RPMI7951 (cell line): Measurements from ENCODE around the gene GMDS. TPM values are rescaled to one million over a fixed set of nuclear protein-coding genes. Genes with fewer than 3 reads are reported as not detected.

Experiments
- DNase-seq: peaks from one replicate; pipeline ENCODE4 v3.0.0-alpha.2; 2012; ENCODE audit warnings: low read depth
- total RNA-seq: library from RNA; depleted of rRNA; stranded (reverse); fragments of >200 nt; shearing (Covaris generic); gene quantifications from 2 replicates; pipeline ENCODE4 v1.2.3, GENCODE V29; 2014

GMDS gene
- total RNA-seq, 1 experiment from 2014 or later: 7.4 TPM

DNA sequence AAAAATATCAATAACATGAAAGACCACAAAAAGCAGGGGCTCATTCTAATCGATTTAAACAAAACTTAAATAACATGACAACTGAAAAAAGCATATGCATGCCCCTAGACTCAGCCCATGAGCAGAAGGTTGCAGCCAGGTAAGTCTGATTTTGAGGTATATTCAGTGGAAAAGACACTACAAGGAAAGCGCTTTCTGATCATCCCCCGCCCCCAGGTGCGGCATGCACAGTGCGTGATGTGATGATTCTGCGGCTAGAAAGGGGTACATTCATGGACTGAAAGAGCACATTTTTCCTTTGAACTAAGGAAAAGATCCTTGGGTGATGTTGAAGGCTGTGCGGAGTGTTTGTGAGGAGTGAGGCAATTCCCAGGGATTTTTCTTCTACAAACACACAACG is 652.6 kb downstream of the GMDS start:
- no peak for DNase-seq

- DNase-seq: no peak
Measured at GRCh38 chr6:1591926-1592325, 653.5 kb downstream of the GMDS start.

DNA sequence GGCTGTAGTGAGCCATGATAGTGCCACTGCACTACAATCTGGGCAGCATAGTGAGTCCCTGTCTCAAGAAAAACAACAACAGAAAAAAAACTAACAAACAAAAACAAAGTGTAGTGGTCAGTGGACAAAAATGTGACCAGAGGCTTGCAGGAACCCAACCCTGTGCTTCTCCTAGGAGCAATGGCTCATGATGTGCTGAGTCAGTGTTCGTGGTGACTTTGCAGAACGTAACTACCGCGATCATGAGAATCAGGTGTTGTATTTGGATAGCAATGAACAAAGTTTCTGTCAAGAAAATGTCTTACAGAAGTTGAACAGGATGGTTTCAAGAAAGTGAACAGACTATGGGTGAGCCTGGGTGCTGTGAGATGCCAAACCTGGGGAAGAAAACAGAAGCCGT is 654.2 kb downstream of the GMDS start:
- no peak for DNase-seq

DNA sequence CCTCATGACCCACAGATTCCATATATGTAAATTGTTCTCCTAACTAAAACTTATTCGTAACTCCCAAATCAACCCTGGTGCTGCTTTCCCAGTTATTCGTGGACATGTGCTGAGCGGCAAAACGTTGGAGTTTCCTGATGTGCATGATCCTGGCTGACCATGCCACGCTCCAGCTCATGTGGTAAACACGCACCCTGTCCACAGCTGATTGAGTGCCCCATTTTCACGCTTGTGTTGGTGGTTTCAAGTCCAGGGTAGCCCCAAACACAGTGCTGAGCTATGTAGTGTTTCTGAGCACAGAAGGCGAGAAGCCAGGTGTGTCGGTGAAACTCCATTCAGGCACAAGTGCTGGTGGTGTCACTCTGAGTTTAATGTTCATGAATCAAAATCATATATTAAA is 654.8 kb downstream of the GMDS start:
- DNase-seq: no peak

DNA sequence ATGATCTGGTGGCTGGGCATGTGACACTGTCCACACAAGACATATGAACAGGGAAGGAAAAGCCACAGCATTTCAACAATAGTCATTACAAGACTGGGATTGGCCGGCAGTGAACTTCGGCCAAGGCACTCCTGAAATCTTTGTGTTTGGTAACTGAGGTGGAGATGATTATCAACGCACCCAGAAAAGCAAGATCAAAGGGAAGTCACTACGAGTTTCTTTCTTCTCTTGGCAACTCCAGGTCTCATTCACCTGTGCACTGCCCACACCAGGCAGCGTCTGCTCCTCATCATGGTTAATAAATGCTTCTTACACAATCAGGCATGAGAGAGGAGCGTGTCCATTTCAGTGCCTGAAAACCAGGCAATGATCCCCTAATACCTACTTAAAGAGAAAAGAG is 656.2 kb downstream of the GMDS start:
- DNase-seq: no peak

- no peak for DNase-seq
Measured at GRCh38 chr6:1587977-1588376, 657.4 kb downstream of the GMDS start.

- DNase-seq: no peak
Measured at GRCh38 chr6:1587546-1587945, 657.9 kb downstream of the GMDS start.

DNA sequence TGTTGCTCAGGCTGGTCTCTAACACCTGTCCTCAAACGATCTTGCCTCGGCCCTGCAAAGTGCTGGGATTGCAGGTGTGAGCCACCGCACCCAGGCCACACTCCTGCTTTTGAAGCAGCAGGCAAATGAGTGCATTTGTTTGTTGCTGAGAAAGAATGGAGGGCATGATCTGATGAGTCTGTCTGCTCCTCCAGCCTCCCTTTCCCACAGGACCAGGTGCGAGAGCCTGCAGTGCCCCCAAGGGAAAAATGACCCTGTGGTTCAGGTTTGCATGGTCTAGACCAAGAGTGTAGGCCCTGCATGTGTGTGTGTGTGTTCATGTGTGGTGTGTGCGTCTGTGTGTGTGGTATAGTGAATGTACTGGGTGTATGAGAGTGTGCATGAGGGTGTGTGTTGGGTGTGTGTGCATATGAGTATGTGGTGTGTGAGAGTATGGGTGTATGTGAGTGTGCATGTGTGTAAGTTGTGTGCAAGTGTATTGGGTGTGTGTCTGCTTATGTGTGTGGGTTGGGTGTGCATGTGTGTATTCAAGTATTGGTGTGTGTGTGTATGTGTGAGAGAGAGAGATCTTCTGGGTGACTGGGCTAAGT is 658.4 kb downstream of the GMDS start:
- DNase-seq: no peak

DNA sequence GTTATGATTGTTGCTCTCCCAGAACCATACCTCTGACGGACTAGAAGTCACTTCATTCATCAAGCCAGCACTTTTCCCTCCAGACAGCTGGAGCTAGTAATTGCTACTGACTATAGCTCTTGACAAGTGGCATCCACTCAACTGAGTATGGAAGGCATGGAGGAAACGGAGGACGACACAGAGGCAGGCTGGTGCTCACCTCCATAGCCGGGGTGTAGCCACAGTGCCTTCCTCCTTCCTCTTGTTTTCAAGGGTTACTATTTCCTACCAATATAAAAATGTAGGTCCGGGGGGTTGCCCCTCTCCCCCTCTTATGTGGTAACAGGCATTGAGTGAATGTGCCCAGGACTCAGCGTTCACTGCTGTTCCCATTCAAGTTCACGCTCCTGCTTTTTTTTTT is 659.1 kb downstream of the GMDS start:
- DNase-seq: no peak

- DNase-seq: no peak
Measured at GRCh38 chr6:1585669-1586049, 659.7 kb downstream of the GMDS start.

- DNase-seq: no peak
Measured at GRCh38 chr6:1584996-1585668, 660.3 kb downstream of the GMDS start.

- no peak for DNase-seq
Measured at GRCh38 chr6:1584146-1584545, 661.3 kb downstream of the GMDS start.

DNA sequence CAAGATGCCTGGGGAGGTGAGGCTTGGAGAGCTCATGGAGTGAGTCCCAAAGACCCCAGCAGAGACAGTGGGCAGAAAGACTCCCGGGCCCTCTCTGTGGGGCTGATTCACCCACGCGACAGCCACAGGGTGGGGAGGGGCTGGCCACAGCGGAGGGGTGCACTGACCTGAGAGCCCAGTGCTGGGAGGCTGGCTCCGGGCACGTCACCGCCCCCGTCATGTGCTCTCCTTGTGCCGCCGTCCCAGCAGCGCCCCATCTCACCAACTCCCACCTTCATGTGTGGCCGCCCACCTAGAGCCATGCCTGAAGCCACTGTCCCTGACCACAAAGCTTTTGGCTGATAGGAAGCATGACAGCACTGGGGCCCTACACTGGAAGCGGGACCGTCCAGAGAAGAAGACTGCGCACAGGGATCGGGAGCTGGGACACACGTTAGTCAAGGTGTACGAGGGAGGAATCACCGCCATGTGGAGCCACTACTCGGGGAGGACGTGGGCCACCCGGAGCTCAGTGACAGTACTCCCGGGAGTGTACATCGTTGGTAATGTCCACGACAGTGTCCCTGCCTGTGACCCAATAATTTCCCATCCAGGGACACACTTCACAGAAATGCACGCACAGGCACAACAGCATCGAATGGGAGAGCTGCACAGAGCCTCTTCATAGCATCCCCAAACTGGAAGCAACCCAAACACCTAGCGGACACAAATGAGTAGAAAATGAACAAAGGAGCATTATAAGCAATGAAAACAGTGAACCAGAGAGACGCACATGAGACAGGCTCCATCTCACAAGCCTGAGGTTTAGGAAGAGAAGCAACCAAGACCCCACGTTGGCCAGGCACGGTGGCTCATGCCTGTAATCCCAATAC is 664.0 kb downstream of the GMDS start:
- DNase-seq: no peak

DNA sequence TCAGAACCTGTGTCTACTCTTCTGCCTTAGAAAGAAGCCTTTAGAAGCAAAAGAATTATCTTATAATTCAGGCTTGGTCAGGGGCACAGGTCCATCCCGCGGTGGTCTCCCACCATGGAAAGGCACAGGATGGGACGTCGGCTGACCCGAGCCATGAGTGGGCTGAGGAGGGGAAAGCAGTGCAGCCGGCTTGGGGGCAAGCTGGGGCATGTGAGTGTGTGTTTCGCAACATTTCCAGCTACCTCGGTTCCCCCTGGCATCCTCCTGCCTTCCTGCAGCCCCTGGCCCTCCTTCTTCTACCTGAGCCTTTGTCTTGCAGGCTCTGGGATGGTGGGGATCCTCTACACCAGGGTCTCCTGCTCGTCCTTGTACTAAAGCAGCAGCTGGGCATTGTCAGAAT is 664.8 kb downstream of the GMDS start:
- no peak for DNase-seq

GRCh38 chr6:1580109-1580508 is 665.3 kb downstream of the GMDS start:
- no peak for DNase-seq

DNA sequence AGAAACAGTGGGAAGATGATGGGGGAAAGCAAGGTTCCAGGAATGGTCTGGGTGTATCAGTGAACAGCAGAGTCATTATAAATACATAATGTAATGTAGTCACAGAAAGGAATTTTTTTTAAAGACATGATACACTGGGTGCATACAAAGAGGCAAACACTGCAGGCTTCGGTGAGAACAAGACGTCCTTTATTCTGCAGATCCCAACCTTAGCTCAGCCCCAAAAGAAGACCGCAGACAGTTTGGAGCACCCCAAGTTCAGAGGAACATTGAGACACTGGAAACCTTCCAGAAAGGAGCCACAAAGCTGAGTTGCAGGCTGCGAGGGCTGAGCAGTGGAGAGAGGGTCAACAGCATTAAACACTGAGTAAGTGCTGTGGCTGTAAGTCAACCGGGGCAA is 666.3 kb downstream of the GMDS start:
- DNase-seq: peak; percentile 62

DNA sequence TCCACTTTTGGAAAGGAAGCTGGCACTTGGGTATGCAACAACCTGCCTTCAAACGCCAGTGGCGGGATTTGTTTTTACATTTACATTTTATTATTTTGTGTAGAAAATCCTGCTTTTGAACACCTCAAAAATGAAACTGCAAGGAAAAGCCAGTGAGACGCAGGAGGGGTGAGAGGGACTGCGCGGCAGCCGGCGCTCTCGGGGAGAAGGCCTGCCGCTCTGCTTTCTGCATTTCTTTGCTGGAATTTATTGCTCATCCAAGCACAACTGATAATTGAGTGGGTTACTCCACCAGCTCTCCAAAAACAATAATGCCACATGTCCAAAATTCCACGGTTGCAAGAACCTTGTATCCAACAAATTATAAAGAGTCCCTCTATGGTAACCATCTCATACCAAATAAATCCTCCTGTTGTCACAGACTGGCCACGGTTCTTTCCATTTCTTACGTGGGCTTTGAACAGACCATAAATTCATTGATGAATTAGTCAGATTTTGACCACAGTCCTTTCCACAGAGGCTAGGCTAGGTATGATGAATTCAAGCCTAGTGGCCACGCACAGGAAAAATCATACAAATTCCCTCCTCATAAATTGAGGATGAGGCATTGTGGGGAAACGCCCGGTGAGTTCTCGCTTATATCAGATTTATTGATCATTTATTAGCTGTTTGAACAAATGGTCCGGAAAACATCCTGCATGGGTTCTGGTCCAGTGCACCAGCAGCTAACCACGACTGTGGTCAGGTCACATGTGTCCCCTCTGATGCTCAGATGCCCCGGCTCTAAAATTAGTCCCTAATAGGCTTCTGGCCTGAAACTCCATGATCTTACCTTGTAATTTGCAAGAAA is 667.3 kb downstream of the GMDS start:
- no peak for DNase-seq

GRCh38 chr6:1577146-1577680 is 668.2 kb downstream of the GMDS start:
- DNase-seq: no peak

DNA sequence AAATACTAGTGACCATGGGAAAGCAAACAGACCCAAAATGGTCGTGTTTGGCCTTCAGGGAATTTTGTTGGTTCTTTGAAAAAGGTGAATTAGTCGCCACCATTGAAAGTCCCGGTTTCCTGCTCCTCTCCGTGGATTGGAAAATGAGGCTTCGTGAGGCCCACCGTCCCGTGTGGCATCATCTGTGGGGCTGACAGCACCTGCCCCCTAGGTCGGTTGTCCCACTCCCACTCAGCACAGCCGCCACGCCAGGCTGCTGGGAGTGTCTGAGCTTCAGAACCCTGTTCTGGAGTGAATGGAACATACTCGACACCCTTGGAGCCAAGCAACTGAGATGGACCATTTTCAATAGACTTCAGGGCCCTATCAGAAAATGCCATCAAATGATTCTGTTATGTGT is 668.7 kb downstream of the GMDS start:
- no peak for DNase-seq

- no peak for DNase-seq
Measured at GRCh38 chr6:1576166-1576565, 669.2 kb downstream of the GMDS start.

GRCh38 chr6:1575210-1576041 is 670.0 kb downstream of the GMDS start:
- peak; percentile 47 for DNase-seq
